Umbilical cord (tissue), 2 donors: ENCODE results near the gene TTC6. TPM values are rescaled to one million over a fixed set of nuclear protein-coding genes. Genes with fewer than 3 reads are reported as not detected.
"Not testable (repeated sequence)": the region's sequence is repeated elsewhere in the genome, so short reads cannot be mapped to it uniquely, and the experiment has no call there.

ENCODE experiments used
- DNase-seq: peaks from one replicate; pipeline ENCODE4 v3.0.0-alpha.2; 2015; ENCODE audit warnings: low spot score
- total RNA-seq: library from RNA; depleted of rRNA; stranded (reverse); fragments of >200 nt; gene quantifications from one replicate; pipeline ENCODE4 v1.2.3, GENCODE V29; 2014; ENCODE audit warnings: low replicate concordance; ENCODE audit not compliant: insufficient read depth

TTC6 gene, protein sequence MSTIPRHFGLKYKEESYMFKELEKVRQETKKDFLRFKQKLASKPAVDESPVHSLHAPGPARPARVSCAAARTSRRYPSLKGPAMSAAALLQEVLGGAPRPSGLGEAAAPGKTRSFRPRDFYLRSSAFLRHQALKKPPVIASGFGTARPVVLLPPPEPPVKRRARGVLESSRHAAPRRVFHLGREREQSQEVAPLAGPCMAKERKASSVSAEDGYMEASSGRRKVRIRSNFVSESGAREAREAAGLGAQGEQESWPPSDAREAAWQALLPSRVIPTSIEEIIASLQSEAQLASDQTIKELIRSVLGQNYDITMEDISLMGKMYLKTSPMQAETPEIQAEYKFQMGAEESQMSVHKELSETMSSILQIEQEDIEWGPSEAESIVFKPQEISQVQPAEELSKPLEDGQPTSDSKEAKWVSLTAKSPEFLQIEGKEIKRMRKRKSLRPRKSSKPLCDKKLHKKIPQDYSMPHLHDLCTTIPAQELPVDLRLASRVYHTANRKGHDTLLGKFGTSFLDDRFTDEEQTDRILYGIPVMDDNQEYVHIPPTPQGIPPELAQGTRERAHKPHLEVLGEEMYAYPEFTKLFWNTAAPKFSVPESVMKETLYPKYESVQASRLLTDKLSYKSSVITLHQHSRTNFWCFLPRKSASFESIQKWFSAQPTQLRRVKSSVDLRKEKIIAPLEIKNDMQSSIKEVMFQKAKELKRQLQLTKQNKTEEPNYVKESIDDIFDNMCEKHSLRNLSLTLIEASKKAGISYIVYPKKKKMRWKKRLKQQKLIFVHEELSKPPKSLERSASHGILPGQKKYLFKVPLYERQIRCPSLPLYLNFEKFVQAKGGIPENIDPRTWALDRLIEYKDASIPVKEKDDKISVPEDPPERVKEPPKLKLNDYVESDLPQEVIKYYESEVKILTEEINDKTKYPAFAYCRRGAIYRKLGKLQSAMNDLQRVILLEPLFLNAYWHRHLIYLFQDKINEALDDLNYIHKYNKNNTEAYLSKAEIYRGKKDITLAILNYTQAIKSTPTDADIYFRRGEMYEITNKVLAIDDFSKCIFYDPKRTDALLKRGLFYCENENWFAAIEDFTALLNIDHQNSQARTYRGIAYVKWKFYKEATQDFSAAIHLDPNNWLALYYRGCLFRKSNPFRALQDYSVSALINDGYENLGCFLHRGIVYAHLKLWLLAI (N-terminal part only)
- 0.96 TPM for total RNA-seq

DNA sequence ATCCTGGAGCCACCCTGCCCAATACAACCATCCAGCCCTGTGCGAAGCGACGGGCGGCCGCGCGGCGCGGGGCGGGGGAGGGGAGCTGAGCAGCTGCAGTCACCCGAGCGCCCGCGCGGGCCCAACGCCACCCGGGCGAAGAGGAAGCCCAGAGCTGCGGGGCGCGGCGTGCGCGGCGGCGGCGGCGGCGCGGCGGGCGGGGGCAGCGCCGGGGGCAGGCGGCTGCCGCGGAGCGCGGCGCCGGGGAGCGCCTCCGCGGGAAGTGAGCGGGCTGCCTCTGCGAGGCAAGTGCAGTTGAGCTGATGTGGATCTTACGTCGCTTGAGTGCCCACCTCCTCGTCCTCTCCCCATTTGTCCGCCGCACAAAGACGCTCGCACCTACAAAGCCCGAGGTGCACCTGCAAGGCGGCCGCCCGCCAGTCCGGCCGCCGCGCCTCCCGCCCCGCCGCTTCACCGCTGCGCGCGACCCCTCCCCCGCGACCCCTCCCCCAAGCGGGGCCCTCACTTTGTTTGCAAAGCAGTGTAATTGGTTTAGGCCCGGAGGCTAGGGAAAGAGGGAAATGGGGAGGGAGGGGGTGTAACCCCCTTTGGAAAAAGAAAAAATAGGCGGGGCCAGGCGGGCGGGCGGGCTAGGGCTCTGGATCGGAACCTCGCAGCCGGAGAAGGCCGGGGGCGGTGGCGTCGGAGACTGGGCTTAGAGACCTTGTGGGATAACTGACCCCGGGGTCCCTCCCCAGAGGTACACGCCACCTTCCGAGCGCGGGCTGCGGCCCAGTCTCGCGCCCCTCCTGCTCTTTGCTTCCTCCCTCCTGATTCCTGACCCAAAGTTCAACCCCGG lies at the start of gene TTC6, which contains the start of gene FOXA1:
TTC6 (plus strand) TSS at position 659 of the 838 bp plus-strand sequence. CDS start 26,436 bp downstream, outside the sequence.
FOXA1 (minus strand) TSS at position 279 of the 838 bp plus-strand sequence; CDS start at position 2, 277 bp downstream.
- no peak for DNase-seq

DNA sequence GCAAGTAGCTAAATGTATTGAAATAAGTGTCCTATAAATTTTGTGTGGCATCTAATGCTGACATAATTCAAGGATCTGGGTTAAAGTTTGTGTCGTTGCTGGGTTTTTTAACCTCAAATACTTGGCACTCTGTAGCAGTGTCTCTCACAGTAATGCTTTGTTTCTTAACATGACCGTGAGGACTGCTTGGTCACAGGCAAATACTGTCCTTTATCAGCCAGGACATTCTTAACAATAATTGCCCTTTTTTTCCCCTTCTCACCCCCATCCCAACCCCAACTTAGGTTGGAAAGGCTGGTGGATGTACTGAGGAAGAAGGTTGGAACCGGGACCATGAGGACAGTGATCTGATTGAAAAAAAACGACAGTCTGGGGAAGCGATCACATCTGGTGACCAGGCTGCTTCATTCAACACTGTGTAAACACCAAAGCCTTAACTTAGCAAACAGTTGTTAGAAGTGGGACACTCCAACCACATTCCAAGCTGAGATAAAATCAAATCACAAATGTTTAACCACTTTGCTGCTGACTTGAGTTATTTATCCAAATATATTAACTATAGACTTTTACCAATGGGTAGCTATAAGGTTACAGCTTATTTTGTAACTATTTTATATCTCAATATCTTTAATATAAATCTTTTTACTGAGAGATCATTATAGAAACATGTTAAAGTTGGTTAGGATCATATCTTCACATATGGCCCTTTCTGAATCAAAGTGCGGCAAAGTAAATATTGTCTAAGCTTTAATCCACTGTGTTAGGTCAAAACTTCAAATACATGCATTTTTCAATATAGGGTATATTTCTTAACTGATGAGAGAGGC lies 48.6 kb upstream of the TTC6 start:
- DNase-seq: no peak

DNA sequence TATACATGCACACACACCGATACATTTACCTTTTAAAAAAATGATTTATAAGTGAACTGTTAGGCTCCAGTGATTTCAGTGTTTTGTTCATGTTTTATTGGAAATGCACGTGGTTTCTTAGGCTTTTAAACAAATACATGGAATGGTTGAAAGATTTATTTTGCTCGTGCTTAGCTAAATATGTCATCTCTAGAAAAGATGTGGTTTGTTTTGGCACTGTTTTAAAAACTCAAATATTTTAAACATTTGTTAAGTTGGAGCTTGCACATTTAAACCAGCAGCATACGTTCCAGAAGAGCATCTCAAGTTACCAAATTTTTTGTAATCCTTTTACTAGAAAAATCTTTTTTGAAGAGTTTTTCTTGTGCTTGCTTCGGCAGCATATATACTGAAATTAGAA lies 44.9 kb upstream of the TTC6 start:
- DNase-seq: no peak

DNA sequence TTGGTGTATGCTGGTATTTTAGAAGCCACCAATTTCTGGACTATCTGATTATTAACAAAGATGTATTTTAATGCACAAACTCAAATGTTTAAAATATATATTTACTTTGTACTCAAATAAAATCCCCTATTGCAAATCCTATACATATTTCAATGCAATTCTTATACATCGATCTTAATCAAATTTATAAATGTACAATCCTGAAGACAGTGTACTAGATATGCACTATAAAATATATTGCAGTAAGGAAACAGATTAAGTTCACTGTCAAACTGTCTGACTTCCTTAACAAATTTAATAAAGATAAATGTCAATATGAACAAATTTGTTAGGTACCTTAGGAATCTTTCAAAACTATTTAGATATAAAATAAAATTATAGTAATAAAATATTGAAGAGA lies 44.3 kb upstream of the TTC6 start:
- DNase-seq: no peak

DNA sequence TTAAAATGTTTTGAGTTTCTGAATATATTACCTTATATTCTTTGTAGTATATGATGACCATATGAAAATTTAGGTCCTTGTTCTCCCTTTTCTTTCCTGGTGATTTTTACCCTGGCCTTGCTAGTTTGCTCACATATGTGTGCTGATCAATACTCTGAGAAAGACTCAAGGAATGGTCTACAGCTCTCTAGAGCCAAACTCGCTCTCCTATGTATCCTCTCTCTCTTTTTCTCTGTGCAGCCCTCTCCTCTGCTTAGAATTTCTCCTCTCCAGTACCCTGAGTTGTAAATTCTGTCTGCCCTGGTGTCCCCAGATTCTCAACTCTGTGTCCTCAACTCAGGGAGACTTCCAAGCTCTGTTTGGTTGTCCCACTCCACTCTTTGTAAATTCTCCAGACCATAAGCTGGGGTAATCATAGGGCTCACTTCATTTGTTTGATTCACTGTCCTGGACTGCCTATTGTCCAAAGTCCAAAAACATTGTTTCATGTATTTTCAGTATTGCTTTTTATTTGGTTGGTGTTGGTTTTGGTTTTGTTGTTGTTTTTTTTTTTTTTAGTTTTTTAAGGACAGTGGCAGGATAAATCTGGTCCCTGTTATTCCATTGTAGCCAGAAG lies 41.4 kb upstream of the TTC6 start:
- no peak for DNase-seq

DNA sequence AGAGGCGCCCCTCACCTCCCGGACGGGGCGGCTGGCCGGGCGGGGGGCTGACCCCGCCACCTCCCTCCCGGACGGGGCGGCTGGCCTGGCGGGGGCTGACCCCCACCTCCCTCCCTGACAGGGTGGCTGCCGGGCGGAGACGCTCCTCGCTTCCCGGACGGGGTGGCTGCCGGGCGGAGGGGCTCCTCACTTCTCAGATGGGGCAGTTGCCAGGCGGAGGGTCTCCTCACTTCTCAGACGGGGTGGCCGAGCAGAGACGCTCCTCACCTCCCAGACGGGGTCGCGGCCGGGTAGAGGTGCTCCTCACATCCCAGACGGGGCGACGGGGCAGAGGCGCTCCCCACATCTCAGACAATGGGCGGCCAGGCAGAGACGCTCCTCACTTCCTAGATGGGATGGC lies 39.8 kb upstream of the TTC6 start:
- DNase-seq: not testable (repeated sequence)

DNA sequence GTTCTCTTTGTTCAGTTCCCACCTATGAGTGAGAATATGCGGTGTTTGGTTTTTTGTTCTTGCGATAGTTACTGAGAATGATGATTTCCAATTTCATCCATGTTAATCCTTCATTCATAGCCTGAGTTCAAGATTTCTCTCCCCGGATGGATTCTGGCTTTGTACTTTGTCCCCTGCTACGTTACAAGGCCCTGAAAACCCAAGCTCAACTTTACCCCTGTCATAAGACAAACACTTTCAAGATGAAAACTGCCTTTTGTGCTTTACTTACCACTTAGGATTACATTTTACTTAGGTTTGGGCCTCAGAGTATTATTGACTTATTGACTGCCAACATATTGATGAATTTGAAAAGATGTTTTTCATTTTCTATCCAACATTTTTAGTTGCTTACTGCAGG lies 36.7 kb upstream of the TTC6 start:
- DNase-seq: no peak

DNA sequence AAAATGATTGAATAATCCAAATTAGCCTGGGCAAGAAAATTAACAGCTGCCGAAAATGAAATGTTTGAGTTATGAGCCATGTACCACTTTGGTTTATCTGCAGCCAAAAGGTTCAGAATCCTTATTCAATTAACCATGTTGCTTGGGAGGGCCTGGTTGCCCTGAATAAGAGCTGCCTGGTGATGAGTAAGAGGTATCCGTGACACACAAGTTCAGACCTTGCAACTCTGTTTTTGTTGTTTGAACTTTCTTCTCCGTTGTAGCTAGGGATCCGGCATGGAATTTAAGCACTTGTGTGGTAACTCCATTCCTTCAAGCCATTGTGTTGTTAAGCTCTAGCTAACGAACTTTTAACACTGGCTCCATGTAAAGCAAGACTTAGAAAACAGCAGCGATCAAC lies 36.0 kb upstream of the TTC6 start:
- no peak for DNase-seq

DNA sequence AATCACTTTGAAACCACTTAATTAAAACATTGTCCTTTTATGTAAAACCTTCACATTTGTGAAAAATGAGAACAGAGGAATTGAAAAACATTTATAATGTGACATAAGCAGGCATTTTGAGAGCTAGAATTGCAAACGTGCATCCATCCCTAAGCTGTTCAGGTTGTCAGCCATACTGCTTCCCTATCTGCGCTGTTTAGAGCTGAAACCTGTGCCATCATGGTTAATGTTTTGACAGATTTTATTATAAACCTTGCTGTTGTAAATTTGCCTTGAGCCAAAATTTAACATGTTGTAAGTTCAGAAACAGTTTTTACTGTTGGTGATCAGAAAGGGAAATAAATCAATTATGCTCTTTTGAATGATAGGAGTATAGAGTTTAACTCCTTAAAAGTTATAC lies 32.2 kb upstream of the TTC6 start:
- no peak for DNase-seq

DNA sequence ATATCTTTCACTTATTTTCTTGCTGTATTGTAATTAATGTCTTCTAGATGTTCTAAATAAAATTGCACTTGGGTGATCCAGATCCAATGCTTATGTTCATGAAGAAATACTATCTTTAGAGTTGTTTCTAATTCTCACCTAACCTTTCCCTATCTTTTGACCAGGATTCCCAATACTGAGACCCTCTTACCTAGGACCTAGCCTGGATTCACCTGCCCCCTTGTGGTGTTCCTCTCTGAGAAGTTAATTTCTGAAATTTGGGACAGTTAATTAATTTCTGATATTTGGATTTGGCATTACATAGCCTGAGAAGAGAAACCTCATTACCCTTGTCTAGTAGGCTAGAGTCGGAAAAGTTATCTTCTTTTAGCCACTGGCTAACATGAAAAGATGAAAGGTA lies 29.9 kb upstream of the TTC6 start:
- no peak for DNase-seq

DNA sequence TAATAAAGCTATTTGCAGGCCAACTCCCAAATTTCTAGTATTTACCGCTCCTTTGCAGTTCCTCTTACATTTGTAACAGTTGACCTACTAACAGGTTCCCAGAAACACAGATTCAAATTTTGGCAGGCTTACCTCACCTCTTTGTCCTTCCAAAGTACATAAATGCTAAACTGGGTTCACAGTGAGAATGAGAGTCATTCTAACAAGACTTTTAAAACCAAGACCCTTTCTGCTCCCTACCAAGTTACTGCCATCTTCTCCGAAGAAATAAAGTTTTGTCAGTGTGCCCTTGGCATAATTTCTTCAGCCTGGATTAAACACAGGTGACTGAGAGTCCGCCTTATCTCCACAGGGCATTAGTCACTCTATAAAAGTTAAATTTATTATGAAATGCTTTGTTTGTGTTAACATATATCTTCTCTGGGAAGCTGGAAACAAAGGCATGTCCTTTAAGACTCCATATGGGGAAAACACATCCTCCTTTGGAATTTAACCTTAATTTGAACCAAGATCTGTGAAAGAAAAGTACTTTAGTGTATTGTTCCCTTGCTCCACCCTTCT lies 28.5 kb upstream of the TTC6 start:
- no peak for DNase-seq

DNA sequence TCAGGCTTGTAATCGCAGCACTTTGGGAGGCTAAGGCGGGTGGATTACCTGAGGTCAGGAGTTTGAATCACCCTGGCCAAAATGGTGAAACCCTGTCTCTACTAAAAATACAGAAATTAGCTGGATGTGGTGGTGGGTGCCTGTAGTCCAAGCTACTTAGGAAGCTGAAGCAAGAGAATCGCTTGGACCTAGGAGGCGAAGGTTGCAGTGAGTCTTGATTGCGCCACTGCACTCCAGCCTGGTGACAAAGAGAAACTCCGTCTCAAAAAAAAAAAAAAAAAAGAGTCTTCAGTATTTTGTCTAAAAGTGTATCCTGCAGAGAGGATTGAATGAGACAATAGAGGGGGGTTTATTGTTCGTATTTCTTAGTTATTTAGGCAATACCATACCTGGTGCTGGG lies 25.7 kb upstream of the TTC6 start:
- no peak for DNase-seq

DNA sequence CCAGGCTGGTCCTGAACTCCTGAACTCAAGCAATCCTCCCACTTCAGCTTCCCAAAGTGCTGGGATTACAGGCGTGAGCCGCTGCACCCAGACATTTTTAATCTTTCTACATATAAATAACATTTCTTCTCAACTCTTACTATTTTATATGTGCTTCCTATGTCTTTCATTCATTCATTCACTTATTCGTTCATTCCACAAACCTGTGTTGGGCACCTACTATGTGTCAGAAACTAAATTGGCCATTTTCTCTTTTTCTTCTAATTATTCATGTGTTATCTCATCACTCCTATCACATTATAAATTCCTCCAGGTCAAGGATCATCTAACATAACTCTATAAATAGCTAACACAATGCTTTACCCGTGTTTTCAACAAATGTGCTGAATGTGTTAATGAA lies 24.0 kb upstream of the TTC6 start:
- DNase-seq: no peak

DNA sequence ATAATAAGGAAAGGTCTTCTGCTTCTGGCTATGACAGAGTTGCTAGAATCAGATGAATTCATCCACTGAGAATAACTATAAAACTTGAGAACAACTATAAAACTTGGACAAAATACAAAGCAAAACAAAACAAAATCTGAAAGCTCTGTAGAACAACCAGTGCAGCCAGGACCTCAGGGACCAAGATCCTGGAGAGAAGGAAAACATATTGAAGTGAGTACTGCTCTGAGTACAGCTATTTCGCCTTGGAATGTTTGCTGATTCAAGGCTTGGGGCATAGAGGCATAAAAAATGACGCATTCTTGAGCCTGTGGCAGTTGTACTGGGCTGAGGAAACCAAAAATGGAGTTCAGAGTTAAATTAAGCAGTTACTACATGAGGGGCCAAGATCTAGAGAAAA lies 22.1 kb upstream of the TTC6 start:
- DNase-seq: no peak

DNA sequence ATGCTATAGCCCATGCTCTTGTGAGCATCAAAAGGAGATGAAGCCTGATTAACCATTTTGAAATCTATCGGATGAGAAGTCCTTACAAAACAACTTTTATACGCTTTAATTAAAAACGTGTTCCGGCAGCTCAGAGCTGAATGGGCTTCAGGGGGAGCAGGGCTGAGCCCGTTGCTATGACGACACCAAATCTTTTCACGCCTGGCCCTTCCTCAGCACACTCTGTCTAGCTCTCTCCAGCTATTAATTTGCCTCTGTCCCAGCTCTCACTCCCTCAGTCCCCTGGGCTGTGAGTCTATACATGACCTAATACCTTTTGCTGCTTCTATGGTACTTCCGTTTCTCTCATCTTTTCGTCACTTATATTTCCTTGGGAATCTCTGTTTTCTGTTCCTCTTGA lies 16.2 kb upstream of the TTC6 start:
- DNase-seq: no peak

DNA sequence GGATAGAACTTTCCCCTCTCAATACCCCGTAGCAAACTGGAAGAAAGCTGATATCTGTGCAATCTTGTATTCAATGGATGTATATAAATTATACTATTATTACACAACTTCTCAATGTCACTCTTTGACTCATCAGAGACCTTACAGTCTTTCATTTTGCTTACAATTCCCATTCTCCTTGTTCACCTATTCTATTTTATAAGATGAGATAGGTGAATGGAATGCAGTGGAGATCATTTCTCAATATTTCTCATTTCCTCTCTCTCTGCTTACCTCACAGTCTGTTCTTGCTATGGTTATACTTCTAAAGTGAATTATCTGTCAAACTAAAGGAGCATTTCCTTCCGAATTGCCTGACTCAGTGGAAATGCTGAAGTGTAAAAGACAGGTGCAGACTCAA lies 15.3 kb upstream of the TTC6 start:
- DNase-seq: no peak

DNA sequence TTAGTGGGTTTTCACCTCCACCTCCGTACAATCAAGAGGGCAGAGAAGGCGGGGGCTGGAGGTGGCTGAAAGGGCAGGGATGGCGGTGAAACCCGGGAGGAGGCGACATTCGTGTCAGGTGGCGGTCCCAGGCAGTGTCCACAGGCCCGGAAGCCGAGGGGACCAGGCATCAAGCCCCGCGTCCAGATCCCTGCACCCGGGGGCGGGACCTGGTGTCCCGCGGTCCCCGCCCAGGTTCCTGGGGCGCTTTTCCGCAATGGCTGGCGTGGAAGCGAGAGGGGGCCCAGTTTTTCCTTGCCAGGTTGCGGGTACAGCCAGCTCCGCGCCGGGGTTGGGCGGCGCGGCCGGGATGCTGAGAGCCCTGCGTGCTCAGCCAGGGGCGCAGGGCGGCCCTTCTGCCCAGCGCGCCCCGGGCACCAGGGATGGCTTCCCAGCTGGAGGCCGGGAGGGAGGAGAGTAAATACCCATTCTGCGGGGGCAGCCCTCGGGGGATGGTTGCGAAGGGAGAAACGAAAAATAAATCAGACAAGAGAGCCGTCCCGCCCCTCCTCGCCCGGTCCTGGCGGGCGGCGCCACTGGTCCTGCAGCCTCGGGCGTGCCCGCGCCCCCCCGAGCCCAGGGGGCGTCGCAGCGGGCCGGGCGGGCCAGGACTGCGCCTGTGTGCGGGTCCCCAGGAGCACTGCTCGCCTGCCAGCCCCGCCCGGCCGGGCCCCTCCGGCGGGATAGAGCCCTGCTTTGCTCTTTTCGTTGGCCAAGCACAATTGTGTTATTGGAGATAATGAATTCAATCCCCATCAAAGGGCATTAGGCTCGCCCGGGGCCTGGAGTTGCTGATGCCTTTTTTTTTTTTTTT lies 11.8 kb upstream of the TTC6 start:
- no peak for DNase-seq
